ENCODE data around the gene FRY.

The FRY gene

DNA sequence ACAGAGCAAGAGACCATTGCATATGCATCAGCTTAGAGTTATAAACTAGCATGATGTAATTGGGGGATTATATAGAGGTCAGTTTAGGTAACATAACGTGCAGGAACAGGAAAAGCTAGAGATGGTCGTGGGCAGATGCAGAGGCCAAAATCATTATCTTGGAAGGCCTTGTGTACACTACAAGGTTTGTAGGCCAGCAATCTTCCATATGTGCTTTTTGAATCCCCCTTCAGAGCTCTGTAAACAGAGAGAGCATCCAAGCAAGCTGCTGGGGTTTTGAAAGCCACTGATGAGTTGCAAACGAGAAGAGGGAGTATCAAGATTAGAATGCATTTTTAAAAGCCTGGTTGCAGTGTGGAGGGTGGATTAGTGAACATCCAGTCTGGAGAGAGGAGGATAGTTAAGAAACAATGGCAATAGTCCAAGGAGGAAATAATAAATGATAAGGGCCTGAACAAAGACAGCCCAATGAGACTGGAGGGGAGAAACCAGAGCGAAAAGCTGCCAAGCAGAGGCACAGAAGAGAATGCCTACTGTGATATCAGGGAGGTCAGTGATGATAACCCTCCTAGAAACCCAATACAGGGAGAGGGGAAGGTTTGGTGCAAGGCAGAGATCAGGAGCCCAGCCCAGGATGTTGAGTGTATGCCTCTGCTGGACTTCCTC lies 174.0 kb downstream of the FRY start:
- TF ChIP-seq, protein P1, sequence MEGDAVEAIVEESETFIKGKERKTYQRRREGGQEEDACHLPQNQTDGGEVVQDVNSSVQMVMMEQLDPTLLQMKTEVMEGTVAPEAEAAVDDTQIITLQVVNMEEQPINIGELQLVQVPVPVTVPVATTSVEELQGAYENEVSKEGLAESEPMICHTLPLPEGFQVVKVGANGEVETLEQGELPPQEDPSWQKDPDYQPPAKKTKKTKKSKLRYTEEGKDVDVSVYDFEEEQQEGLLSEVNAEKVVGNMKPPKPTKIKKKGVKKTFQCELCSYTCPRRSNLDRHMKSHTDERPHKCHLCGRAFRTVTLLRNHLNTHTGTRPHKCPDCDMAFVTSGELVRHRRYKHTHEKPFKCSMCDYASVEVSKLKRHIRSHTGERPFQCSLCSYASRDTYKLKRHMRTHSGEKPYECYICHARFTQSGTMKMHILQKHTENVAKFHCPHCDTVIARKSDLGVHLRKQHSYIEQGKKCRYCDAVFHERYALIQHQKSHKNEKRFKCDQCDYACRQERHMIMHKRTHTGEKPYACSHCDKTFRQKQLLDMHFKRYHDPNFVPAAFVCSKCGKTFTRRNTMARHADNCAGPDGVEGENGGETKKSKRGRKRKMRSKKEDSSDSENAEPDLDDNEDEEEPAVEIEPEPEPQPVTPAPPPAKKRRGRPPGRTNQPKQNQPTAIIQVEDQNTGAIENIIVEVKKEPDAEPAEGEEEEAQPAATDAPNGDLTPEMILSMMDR (IDR thresholded peaks at IDR 0.05; ENCODE audit: low read depth, low read length, missing control alignments): no peak
- in situ Hi-C loops (cut with HindIII; ENCODE audit: low sequenced_read_pairs): no loop called here
- no peak for DNase-seq (ENCODE audit: low read depth)
- H3K4me3 ChIP-seq (ENCODE audit: low read depth, low read length): no peak overlapping the region

DNA sequence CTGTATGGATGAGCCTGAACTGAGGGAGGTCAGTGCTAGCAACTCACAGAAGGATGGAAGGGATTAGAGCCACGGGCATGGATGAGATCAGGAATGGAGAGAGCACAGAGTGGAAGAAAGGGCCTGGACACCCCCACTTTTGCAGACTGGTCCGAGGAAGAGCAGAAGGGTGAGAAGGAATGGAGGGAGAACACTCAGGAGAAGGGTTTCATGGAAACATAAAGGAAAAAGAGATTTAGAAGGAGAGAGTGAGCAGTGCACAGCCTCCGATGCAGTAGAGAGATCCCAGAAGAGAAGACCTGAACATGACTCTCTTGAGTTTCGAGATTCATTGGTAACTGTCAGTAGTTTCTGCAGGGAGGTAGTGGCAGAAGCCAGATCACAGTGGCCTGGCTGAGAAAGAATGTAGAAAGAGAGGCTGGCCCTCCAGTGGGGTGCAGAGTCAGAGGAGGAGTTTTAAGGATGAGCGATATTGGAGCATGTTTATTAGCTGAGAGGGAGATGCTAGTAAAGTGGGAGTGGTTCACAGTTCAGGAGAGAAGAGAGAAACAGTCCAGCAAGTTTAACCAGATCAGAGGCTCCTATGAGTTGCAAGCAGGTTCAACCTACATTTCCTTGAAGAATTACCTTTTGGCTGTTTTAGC lies 174.6 kb downstream of the FRY start:
- H3K4me3 ChIP-seq (ENCODE audit: low read depth, low read length): no peak overlapping the region
- in situ Hi-C loops (cut with HindIII; ENCODE audit: low sequenced_read_pairs): no loop called here
- DNase-seq (ENCODE audit: low read depth): no peak
- TF ChIP-seq, protein P1 (IDR thresholded peaks at IDR 0.05; ENCODE audit: low read depth, low read length, missing control alignments): no peak

DNA sequence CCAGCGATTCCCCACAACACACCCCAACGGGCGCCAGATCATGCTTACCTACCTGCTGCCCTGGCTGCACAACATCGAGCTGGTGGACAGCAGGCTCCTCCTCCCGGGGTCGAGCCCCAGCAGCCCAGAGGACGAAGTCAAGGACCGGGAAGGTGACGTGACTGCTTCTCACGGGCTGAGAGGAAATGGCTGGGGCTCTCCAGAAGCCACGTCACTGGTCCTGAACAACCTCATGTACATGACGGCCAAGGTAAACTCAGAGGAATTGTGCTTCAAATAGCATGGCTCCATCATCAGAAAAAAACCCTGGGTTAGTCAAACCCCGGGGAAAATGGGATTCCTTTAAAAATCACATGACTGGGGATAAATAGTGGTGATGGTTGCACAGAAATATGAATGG lies 177.3 kb downstream of the FRY start:
- DNase-seq (ENCODE audit: low read depth): no peak
- in situ Hi-C loops (cut with HindIII; ENCODE audit: low sequenced_read_pairs): no loop called here
- TF ChIP-seq, protein P1 (IDR thresholded peaks at IDR 0.05; ENCODE audit: low read depth, low read length, missing control alignments): no peak
- H3K4me3 ChIP-seq (ENCODE audit: low read depth, low read length): no peak overlapping the region

DNA sequence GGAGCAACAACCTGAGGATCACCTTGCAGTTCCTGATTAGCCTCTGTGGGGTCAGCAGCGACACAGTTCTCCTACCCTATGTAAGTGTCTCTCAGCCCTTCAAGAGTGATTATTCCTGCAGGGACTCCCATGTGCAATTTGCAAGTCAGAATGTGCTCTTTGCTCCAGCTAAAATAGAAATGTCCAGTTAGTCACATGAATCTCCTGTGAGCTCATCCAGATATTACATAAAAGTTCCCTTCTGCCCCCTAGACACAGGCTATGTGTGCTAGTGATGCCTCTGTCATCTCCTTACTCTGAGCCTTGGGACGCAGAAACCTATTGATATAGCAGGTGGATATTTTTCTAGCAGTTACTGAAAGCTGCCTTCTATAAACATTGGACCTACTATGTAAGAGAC lies 178.1 kb downstream of the FRY start:
- DNase-seq (ENCODE audit: low read depth): no peak
- in situ Hi-C loops (cut with HindIII; ENCODE audit: low sequenced_read_pairs): no loop called here
- H3K4me3 ChIP-seq (ENCODE audit: low read depth, low read length): no peak overlapping the region
- TF ChIP-seq, protein P1 (IDR thresholded peaks at IDR 0.05; ENCODE audit: low read depth, low read length, missing control alignments): no peak

DNA sequence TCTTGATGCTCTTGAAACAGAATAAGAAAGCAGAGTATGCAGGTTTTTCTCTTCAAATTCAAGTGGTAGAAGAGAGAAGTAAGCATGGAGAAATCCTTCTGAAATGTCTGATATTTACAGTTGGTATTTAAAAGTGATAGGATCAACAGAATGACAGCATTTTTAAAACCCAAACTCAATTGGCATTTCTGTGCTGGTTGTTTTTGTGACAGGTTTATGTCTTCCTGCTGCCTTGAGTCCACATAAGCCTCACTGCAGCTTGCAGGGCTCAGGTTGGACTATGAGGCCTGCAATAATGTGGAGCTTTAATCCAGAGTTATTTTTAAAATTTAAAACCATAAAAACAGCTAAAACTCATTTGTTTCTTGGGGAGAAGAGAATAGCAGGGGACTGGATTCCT lies 178.5 kb downstream of the FRY start:
- TF ChIP-seq, protein P1 (IDR thresholded peaks at IDR 0.05; ENCODE audit: low read depth, low read length, missing control alignments): no peak
- H3K4me3 ChIP-seq (ENCODE audit: low read depth, low read length): no peak overlapping the region
- in situ Hi-C loops (cut with HindIII; ENCODE audit: low sequenced_read_pairs): no loop called here
- DNase-seq (ENCODE audit: low read depth): no peak

DNA sequence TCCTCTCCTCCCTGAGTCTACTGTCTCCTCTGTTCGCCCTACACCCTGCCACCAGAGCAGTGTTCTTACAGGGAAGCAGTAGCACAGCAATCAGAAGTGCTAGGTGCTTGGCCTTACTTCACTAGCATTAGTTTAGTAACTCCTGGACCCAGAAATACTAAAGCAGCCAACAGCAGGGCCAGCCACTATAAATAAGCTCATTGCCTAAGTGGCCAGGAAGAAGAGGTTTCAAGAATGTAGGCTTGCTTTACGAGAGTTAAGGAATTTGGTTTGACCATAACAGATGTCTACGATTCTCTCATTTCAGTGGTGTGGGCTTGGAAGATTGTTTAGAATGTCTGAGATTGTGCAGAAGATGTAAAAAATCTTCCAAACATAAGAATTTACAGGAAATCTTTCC lies 180.2 kb downstream of the FRY start:
- peak; percentile 75 for DNase-seq (ENCODE audit: low read depth)
- H3K4me3 ChIP-seq (ENCODE audit: low read depth, low read length): no peak overlapping the region
- in situ Hi-C loops (cut with HindIII; ENCODE audit: low sequenced_read_pairs): no loop called here
- TF ChIP-seq, protein P1 (IDR thresholded peaks at IDR 0.05; ENCODE audit: low read depth, low read length, missing control alignments): no peak

Measured in astrocyte of the cerebellum (primary cell).